Measurements from ENCODE around the gene CLEC9A. TPM values are rescaled to one million over a fixed set of nuclear protein-coding genes. Genes with fewer than 3 reads are reported as not detected.

The CLEC9A gene
- total RNA-seq, 1 donor from 2014 or later: not detected

GRCh38 chr12:10070380-10070779 lies 39.9 kb downstream of the CLEC9A start:
- H3K9me3 Mint-ChIP-seq: peaks cover 4% of the 10 kb centered on the region
- H3K36me3 Mint-ChIP-seq (ENCODE audit: low read depth): no peaks in the 10 kb centered on the region
- peaks cover 37% of the 10 kb centered on the region for H3K4me1 Mint-ChIP-seq
- DNase-seq (ENCODE audit: low read depth, low spot score): no peak
- no peak for TF ChIP-seq CTCF (conservative IDR thresholded peaks at IDR 0.05)
- no peak overlapping the region for H3K4me3 Mint-ChIP-seq
- H3K27ac Mint-ChIP-seq (ENCODE audit: unreplicated experiment): peak overlapping the region; percentile 23
- no peaks in the 10 kb centered on the region for H3K27me3 Mint-ChIP-seq (ENCODE audit: low read depth)

DNA sequence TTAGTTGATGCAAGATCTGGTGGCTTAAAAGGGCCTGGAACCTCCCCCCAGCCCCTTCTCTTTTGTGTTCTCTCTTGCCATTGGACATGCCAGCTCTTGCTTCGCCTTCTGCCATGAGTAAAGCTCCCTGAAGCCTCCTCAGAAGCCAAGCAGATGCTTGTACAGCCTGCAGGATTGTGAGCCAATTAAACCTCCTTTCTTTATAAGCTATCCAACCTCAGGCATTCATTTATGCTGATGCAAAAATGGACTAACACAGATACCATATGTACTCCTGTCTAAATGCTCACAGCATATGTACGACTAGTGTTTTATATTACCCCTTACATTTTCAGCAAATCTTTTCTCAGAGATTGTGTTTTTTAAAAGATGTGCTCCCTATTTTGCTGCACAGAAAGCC lies 41.6 kb downstream of the CLEC9A start:
- Mint-ChIP-seq H3K4me1 (peaks cover 25% of the 10 kb centered on the region), H3K36me3 (ENCODE audit: low read depth) (no peaks in the 10 kb centered on the region), H3K4me3 (no peak overlapping the region), H3K27ac (ENCODE audit: unreplicated experiment) (no peak overlapping the region), H3K9me3 (peaks cover 4% of the 10 kb centered on the region), H3K27me3 (ENCODE audit: low read depth) (no peaks in the 10 kb centered on the region)
- DNase-seq (ENCODE audit: low read depth, low spot score): no peak
- no peak for TF ChIP-seq CTCF (conservative IDR thresholded peaks at IDR 0.05)

DNA sequence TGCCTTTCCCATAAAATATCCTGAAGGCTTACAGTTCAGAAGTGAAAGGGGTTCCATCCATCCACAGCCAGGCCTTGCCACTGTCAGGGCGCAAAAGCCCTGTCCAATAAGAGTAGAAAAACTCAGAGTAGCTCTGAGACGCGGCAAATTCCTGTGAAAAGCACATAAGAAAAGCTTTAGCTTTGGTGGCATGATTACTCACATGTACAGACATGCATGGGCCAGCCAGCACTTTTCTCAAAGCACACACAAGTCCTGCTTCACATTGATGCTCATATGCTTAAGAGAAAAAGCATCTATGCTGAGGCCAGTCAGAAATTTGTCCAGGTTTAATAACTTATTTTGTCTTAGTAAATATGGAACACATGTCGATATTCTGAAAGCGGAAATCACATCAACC lies 42.8 kb downstream of the CLEC9A start:
- Mint-ChIP-seq H3K9me3 (peaks cover 4% of the 10 kb centered on the region), H3K36me3 (ENCODE audit: low read depth) (no peaks in the 10 kb centered on the region), H3K4me3 (no peak overlapping the region), H3K27ac (ENCODE audit: unreplicated experiment) (no peak overlapping the region), H3K4me1 (peaks cover 14% of the 10 kb centered on the region), H3K27me3 (ENCODE audit: low read depth) (no peaks in the 10 kb centered on the region)
- no peak for TF ChIP-seq CTCF (conservative IDR thresholded peaks at IDR 0.05)
- no peak for DNase-seq (ENCODE audit: low read depth, low spot score)

DNA sequence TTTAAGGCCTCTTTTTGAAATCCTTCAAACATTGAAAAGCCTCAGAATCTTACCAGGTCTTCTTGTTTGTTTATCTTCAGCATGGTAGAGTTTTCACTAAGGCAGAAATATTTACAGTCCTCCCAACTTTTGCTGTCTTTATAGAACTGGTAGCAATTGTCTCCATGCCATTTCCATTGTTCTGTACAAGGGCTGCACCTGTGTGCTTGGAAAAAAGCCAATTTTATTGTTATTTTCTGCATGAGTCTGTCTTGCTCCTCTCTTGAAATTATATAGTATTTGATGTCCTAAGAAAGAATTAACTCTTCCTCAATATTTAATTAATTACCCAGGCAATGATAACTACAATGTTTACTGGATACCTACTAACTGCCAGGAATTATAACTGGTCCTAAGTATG lies 45.0 kb downstream of the CLEC9A start:
- no peak for DNase-seq (ENCODE audit: low read depth, low spot score)
- Mint-ChIP-seq H3K4me1 (no peaks in the 10 kb centered on the region), H3K4me3 (no peak overlapping the region)

DNA sequence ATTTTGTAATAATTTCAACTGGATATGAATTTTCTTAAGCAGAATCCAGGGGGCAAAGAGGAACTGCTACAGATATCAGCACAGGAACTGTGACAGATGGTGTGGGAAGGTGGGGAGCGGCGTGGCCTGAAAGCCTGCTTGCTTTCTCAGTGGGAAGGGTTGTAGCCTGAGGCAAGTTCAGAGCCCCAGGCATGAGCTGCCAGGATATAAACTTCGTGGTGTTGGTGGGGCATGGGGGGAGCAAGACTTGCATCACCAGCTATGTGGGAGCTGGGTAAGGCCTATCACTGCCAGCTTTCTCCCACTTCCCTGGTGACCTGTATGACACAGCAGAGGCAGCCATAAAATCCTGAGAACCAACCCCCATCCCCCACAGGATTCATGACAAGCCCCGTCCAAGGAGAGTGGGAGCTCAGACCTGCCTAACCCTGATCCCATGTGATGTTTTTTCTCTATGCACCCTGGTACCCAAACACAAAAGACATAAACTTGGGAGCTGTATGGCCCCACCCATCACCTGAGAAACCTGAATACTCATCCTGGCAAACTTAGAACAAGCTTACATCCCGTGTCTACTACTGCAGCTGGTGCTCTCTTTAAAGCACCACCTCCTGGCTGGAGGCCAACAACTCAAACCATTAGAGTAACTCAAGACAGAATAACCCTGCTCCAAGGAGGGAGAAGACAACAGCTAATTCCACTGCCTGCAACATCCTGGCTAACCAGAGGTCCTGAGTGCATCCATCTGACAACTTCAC lies 51.8 kb downstream of the CLEC9A start:
- Mint-ChIP-seq H3K9me3 (peaks cover 22% of the 10 kb centered on the region), H3K4me1 (no peaks in the 10 kb centered on the region), H3K4me3 (no peak overlapping the region), H3K36me3 (ENCODE audit: low read depth) (peaks cover 3% of the 10 kb centered on the region), H3K27me3 (ENCODE audit: low read depth) (no peaks in the 10 kb centered on the region), H3K27ac (ENCODE audit: unreplicated experiment) (no peak overlapping the region)
- TF ChIP-seq CTCF (conservative IDR thresholded peaks at IDR 0.05): no peak
- DNase-seq (ENCODE audit: low read depth, low spot score): no peak

More for the DNA sequence above, 45.0 kb downstream of the CLEC9A start:
- TF ChIP-seq CTCF (conservative IDR thresholded peaks at IDR 0.05): no peak
- Mint-ChIP-seq H3K36me3 (ENCODE audit: low read depth) (no peaks in the 10 kb centered on the region), H3K27me3 (ENCODE audit: low read depth) (no peaks in the 10 kb centered on the region), H3K9me3 (peaks cover 8% of the 10 kb centered on the region), H3K27ac (ENCODE audit: unreplicated experiment) (no peak overlapping the region)

Data from neural crest cell (in vitro differentiated cells).